ENCODE measurements around the gene ZCCHC12. TPM values are rescaled to one million over a fixed set of nuclear protein-coding genes. Genes with fewer than 3 reads are reported as not detected.
"Not testable (repeated sequence)": the region's sequence is repeated elsewhere in the genome, so short reads cannot be mapped to it uniquely, and the experiment has no call there.

Gene ZCCHC12
- not detected for total RNA-seq

DNA sequence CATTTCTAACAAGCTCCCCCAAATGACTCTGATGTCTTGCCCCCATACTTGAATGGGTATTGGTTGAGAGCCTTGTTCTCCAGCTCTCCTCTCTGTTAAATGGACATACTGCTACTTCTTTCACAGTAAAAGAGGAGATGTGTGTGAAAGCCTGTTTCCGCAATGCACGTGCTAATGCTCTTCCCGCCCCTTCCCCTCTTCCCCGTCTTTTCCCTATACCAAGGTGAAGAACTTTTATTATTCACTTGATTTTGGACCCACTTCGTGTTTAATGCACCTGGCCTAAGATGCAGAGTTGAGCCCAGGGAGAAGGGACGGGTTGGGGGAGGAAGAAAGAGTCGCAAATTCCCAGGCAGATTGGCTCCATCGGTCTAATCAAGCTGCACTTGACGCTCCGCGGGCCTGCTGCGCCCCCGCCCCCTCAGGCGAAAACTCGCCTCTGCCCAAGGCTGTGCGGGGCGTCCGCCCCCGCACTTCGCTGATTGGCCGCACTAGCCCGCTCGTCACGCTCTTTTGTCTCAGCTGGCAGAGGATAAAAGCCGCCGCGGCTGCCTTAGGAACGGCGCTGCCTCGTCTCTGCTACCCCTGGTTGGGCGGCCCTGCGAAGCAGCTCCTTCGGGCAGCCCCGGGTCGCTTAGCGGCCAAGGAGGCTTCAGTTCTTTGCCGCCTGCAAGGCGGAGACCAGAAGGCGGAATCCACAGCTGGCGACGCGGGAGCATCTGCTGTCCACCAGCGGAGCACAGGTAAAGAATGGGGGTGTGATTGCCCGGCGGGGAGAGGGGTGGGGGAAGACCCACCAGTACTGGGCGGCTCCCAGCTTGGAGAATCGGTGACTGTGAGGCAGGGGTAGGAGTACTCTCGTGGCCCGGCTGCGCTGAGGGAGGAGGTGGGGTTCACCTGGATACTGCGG, at the start of gene ZCCHC12:
TSS of gene ZCCHC12 (plus strand) at position 562 of the 910 bp plus-strand sequence. CDS start 1,421 bp downstream, outside the sequence.
- H3K36me3 Mint-ChIP-seq, result no peaks in the 10 kb centered on the region
- peaks cover 5 to 10% of the 10 kb centered on the region in 2 donors for H3K4me1 Mint-ChIP-seq (ENCODE audit: low read depth in 2 of 2)
- peak; percentile 69 to 80 for ATAC-seq
- no peak within 1 kb of the TSS for H3K27ac Mint-ChIP-seq
- peaks cover 43 to 46% of the 10 kb centered on the region in 2 donors for H3K27me3 Mint-ChIP-seq
- peak within 1 kb of the TSS; percentile 72 for H3K4me3 Mint-ChIP-seq
- H3K9me3 Mint-ChIP-seq, result no peaks in the 10 kb centered on the region
- DNase-seq (ENCODE audit: low spot score), result no peak

DNA sequence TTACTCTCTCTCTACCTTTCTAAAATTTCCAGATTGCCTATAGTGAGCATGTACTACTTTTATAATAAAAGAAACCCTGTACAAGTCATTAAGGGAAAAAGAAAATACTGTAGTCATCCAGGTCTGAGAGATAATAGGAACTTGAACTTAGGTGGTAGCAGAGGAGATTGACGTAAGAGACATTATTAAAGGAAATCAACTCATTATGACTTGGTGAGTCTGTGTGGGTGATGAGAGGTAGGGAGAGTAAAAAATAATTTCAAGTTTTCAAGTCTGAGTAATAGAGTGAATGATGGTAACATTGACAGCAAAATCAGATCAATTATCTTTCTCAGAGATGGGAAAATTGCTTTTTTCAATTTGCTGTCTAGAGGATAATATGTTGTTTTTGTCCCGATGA, 44.0 kb upstream of the ZCCHC12 start:
- Mint-ChIP-seq H3K27me3 (peaks cover 16 to 17% of the 10 kb centered on the region in 2 donors), H3K4me1 (ENCODE audit: low read depth in 2 of 2) (no peaks in the 10 kb centered on the region), H3K4me3 (no peak overlapping the region), H3K36me3 (no peaks in the 10 kb centered on the region), H3K9me3 (no peaks in the 10 kb centered on the region), H3K27ac (no peak overlapping the region)
- DNase-seq (ENCODE audit: low spot score) (no peak), ATAC-seq (no peak)

DNA sequence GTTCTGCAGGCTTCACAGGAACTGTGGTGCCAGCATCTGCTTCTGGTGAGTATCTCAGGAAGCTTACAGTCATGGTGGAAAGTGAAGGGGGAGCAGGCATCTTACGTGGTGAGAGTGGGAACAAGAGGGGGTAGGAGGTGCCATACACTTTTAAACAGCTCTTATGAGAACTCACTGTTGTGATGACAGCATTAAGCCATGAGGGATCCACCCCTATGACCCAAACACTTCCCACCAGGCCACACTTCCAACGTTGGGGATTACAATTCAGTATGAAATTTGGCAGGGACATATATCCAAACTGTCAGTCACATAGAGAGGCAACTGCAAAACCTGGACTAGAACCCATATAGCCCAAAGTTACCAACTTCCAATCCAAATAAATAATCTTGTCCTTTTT, 43.1 kb upstream of the ZCCHC12 start:
- Mint-ChIP-seq H3K27me3 (peaks cover 8 to 10% of the 10 kb centered on the region in 2 donors), H3K4me1 (ENCODE audit: low read depth in 2 of 2) (no peaks in the 10 kb centered on the region), H3K27ac (no peak overlapping the region), H3K36me3 (no peaks in the 10 kb centered on the region), H3K4me3 (no peak overlapping the region), H3K9me3 (no peaks in the 10 kb centered on the region)
- ATAC-seq, result no peak
- DNase-seq (ENCODE audit: low spot score), result no peak

DNA sequence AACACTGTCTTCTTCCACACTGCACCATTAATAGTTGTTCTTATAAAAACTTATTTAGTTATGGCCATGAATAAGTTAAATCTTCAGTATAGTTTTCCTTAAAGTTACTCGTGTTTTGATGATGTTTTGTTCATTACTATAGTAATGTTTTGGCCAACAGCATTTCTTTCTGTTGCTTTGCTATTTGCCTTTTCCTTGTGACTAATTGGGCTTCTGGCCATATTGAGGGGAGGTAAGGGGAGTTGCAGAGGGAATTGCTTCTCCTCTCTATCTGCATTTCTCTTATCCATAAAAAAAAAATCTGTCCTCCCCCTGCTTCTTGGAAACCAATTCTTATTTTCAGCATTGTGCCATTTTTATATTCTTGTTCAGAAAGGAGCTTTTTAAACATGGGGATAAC, 42.7 kb upstream of the ZCCHC12 start:
- Mint-ChIP-seq H3K27ac (no peak overlapping the region), H3K4me1 (ENCODE audit: low read depth in 2 of 2) (no peaks in the 10 kb centered on the region), H3K9me3 (no peaks in the 10 kb centered on the region), H3K36me3 (no peaks in the 10 kb centered on the region), H3K27me3 (peaks cover 4 to 7% of the 10 kb centered on the region in 2 donors), H3K4me3 (no peak overlapping the region)
- DNase-seq (ENCODE audit: low spot score) (no peak), ATAC-seq (no peak)

DNA sequence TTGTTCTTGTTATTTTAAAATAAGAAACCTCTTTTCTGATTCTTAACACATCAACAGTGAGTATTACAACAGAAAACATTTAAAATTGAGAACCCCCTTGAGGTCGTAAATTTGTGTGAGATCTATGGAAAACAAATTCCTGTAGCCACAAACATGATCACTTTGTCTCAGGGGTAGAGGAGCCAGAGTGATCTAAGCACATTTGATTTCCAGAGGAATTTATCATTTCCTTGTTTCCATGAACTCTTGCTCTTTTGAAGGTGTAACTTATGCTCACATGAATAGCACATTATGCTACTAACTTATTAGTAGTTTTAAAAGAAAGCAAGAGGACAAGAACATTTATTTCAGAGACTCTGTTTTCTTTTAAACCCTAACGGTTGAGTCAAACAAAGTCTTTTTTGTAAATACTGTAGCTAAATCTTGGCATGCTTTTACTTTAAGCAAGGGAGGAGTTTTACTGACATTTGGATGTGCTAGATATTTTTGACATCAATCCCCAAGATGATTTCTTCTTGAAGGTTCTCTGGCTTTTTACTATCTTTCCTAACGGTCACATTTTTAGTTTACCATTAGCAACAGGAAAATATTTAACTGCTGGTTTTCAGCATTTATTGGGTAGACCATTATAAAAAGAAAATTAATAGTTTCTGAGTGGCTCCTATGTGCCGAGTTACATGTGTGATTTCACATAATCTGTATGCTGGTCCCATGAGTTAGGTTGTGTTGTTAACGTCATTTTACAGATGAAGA, 27.9 kb upstream of the ZCCHC12 start:
- no peak for DNase-seq (ENCODE audit: low spot score)
- Mint-ChIP-seq H3K27me3 (peaks cover 11 to 13% of the 10 kb centered on the region in 2 donors), H3K27ac (no peak overlapping the region), H3K4me1 (ENCODE audit: low read depth in 2 of 2) (no peaks in the 10 kb centered on the region), H3K36me3 (no peaks in the 10 kb centered on the region), H3K9me3 (no peaks in the 10 kb centered on the region), H3K4me3 (no peak overlapping the region)
- no peak for ATAC-seq

DNA sequence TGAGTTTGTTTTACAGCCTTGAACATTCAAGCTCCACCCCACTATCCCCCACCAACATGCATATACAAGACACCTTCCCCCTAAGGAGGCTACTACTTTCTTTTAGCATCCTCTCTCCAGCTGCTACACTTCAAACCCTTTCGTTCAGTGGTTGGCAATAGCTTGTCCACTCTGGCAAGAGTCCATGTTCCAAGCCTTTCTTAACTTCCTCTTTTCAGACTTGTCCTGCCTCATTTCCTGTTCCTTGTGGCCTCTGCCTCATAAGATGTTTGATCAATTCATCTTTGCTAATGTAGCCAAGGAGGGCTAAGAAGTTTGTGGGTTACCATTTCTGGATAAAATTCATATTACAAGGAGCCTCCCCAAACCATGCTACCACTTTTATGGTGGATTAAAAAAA, 20.8 kb upstream of the ZCCHC12 start:
- Mint-ChIP-seq H3K27me3 (peaks cover 12 to 13% of the 10 kb centered on the region in 2 donors), H3K27ac (no peak overlapping the region), H3K4me1 (ENCODE audit: low read depth in 2 of 2) (no peaks in the 10 kb centered on the region), H3K9me3 (no peaks in the 10 kb centered on the region), H3K36me3 (no peaks in the 10 kb centered on the region), H3K4me3 (no peak overlapping the region)
- ATAC-seq (no peak), DNase-seq (ENCODE audit: low spot score) (no peak)

DNA sequence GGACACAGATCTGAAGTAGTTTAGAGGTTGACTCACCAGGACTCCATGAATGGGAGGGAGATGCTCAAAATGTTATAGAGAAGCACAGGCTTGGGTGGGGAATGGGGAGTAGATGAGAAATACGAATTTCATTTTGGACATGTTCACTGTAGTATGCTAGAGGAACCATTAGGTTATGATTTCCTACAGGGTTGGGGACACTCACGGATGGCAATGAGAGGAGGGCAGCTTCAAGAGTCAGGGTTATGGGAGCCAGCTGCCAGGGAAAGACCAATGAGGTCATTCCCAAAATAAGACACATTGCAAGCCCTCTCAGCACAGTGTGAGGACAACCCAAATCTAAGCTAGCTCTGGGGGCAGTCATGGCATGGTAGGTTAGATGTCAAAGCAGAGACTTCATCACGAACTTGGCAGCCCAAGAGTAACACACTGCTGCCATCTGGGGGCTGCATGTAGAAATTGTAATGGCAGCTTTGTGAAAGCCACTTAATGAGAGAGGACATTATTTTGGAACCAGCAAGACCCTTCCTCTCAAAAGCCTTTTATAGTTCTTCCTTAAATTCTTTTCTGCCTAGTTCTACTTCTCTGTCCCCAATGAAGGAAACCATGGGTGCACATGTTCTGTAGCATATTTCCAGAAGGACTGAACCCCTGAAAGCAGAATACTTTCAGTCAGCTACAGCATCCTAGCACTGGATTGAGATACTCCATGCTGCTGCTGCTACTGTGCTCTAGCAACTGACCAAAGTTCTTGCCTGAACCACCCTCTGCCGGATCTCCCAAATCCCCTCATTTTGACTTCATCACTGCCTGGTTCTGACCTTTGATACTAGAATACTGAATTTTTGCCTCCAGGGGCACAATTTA, 16.2 kb upstream of the ZCCHC12 start:
- no peaks in the 10 kb centered on the region for H3K9me3 Mint-ChIP-seq
- H3K27ac Mint-ChIP-seq, result no peak overlapping the region
- no peak overlapping the region for H3K4me3 Mint-ChIP-seq
- DNase-seq (ENCODE audit: low spot score) (no peak), ATAC-seq (peak in 1 of 2 donors; percentile 50)
- H3K36me3 Mint-ChIP-seq, result no peaks in the 10 kb centered on the region
- H3K27me3 Mint-ChIP-seq, result peaks cover 18 to 20% of the 10 kb centered on the region in 2 donors
- H3K4me1 Mint-ChIP-seq (ENCODE audit: low read depth in 2 of 2), result no peaks in the 10 kb centered on the region

DNA sequence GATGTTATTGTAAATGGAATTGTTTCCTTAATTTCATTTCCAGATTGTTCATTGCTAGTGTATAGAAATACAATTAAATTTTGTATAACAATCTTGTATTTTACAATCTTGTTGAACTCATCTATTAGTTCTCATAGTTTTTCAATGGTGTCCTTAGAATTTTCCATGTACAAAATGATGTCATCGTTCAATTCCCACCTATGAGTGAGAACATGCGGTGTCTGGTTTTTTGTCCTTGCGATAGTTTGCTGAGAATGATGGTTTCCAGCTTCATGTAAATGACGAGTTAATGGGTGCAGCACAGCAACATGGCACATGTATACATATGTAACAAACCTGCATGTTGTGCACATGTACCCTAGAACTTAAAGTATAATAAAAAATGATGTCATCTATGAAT, 6.4 kb upstream of the ZCCHC12 start:
- H3K36me3 Mint-ChIP-seq; H3K4me3 Mint-ChIP-seq; H3K9me3 Mint-ChIP-seq; DNase-seq (ENCODE audit: low spot score); H3K27ac Mint-ChIP-seq; H3K4me1 Mint-ChIP-seq (ENCODE audit: low read depth in 2 of 2); ATAC-seq: not testable (repeated sequence)
- H3K27me3 Mint-ChIP-seq, result peaks cover 19 to 23% of the 10 kb centered on the region in 2 donors

DNA sequence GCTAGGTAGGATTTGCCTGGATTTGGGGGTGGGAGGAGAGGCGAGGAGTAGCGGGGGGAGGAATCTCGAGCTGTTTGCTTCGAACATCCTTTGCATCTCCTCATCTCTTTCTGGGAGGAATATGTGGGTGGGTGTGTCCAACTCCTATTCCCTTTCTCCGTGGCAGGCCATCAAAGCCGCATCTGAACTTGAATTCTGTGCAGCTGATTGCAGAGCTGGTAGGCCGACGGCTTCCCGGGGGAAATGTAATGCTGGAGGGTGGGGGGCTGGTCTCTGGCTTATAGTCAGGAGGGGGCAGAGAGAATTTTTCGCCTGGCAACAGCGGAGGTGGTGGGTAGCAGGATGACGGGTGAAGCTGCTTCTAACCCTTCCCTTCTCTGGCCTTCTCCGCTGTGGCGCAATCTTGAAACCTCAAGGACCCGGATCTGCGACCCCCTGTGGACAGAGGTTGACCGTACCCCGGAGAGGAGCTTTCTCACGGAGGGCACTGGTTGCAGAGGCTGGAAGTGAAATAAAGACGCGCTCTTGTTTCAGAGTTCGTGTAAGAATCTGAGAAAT, 628 bp downstream of the ZCCHC12 start:
- Mint-ChIP-seq H3K36me3 (no peaks in the 10 kb centered on the region), H3K4me3 (peak overlapping the region; percentile 72), H3K27me3 (peaks cover 44 to 50% of the 10 kb centered on the region in 2 donors), H3K4me1 (ENCODE audit: low read depth in 2 of 2) (peaks cover 5 to 10% of the 10 kb centered on the region in 2 donors), H3K27ac (no peak overlapping the region), H3K9me3 (no peaks in the 10 kb centered on the region)
- no peak for ATAC-seq
- no peak for DNase-seq (ENCODE audit: low spot score)

DNA sequence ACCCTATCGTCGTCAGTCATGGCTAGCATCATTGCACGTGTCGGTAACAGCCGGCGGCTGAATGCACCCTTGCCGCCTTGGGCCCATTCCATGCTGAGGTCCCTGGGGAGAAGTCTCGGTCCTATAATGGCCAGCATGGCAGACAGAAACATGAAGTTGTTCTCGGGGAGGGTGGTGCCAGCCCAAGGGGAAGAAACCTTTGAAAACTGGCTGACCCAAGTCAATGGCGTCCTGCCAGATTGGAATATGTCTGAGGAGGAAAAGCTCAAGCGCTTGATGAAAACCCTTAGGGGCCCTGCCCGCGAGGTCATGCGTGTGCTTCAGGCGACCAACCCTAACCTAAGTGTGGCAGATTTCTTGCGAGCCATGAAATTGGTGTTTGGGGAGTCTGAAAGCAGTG, 1.6 kb downstream of the ZCCHC12 start:
- Mint-ChIP-seq H3K27ac (no peak overlapping the region), H3K4me3 (no peak overlapping the region), H3K27me3 (peaks cover 42 to 52% of the 10 kb centered on the region in 2 donors), H3K4me1 (ENCODE audit: low read depth in 2 of 2) (peaks cover 5 to 10% of the 10 kb centered on the region in 2 donors), H3K36me3 (no peaks in the 10 kb centered on the region), H3K9me3 (no peaks in the 10 kb centered on the region)
- ATAC-seq (no peak), DNase-seq (ENCODE audit: low spot score) (no peak)

DNA sequence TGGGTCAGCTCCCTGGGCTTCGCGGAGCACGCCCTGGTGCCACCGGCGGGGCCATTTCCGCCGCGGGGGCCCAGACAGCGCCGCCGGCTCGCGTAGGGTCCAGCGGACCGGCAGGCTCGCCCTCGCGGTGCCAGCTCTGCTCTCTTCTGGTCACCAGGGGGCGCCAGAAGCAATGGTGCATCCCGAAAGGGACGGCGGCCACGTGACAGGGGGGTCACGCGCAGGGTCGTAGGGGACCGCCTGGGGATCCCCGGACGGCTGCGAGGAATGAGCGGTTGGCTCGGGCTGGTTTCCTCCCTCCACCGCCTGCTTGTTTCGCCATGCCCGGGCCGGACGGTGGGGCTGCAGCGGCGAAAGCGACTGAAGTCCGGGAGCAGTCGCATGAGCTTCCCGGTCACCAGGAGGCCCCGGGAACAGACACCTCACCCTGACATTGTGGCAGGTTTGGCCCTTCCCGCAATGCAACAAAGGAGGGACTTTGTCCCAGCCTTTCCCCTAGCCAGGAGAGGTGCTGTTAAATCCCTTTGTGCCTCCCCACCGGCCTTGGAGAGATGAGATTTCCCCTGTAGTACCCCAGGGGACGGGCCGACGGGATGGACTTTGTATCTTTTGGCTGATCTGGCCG, 15.8 kb downstream of the ZCCHC12 start:
- H3K36me3 Mint-ChIP-seq, result no peaks in the 10 kb centered on the region
- peak; percentile 84 for DNase-seq (ENCODE audit: low spot score)
- H3K4me1 Mint-ChIP-seq (ENCODE audit: low read depth in 2 of 2), result no peaks in the 10 kb centered on the region
- no peak overlapping the region for H3K27ac Mint-ChIP-seq
- H3K9me3 Mint-ChIP-seq, result no peaks in the 10 kb centered on the region
- ATAC-seq, result peak; percentile 90 to 93
- peaks cover 9 to 14% of the 10 kb centered on the region in 2 donors for H3K27me3 Mint-ChIP-seq
- peak overlapping the region; percentile 58 for H3K4me3 Mint-ChIP-seq

DNA sequence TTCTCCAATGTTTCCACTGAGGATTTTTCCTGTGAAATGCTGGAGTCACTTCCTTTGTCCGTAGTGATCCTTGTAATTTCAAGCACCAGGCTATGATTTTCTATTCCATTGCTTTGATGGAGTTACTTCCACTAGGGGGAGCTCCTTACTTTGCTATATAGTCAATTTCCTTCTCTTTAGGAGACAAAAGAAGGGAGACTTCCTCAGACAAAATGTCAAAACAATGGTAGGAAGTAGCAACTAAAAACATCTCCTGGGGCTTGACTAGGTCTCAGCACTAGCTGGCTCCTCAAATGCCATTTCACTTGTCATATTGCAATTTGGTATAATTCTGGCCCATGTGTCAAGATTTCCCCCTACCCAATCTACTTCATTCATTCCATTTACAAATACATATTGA, 24.1 kb downstream of the ZCCHC12 start:
- H3K4me1 Mint-ChIP-seq (ENCODE audit: low read depth in 2 of 2), result no peaks in the 10 kb centered on the region
- H3K36me3 Mint-ChIP-seq, result no peaks in the 10 kb centered on the region
- ATAC-seq (no peak), DNase-seq (ENCODE audit: low spot score) (no peak)
- no peak overlapping the region for H3K4me3 Mint-ChIP-seq
- peaks cover 0 to 12% of the 10 kb centered on the region in 2 donors for H3K27me3 Mint-ChIP-seq
- H3K9me3 Mint-ChIP-seq, result no peaks in the 10 kb centered on the region
- H3K27ac Mint-ChIP-seq, result no peak overlapping the region

DNA sequence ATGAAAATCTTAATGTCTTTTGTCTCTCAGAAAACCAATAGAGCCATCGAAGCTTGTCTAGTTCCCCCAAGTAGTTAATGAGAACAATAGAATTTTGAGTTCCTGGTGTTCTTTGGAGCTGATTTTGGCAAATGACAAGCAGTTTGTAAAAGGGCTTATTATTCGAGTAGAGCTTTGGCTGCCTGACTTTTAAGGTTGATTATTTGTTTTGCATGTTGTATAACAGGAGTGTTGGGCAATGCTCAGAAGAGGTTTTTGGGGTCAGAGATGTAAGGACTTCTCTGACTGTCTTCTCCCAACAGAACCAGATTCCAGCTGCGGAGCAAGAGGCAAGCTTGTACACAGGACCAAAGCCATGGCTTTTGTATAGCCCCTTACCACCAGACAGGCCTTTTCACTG, 30.0 kb downstream of the ZCCHC12 start:
- H3K9me3 Mint-ChIP-seq, result no peaks in the 10 kb centered on the region
- DNase-seq (ENCODE audit: low spot score) (no peak), ATAC-seq (no peak)
- no peak overlapping the region for H3K27ac Mint-ChIP-seq
- no peaks in the 10 kb centered on the region for H3K4me1 Mint-ChIP-seq (ENCODE audit: low read depth in 2 of 2)
- H3K27me3 Mint-ChIP-seq, result peaks cover 0 to 15% of the 10 kb centered on the region in 2 donors
- no peaks in the 10 kb centered on the region for H3K36me3 Mint-ChIP-seq
- H3K4me3 Mint-ChIP-seq, result no peak overlapping the region

All from natural killer cell treated with Interleukin-12 subunit alpha and Interleukin-12 subunit beta and Interleukin-15 and Interleukin-18, amount 100 ng/mL, for 72 hours (primary cell).